ENCODE measurements around the gene STXBP6.

Gene STXBP6

GRCh38 chr14:24894583-24895242 is 155.2 kb downstream of the STXBP6 start:
- TF ChIP-seq CTCF (IDR thresholded peaks at IDR 0.05), result no peak

GRCh38 chr14:24892497-24893051 is 157.4 kb downstream of the STXBP6 start:
- TF ChIP-seq CTCF (IDR thresholded peaks at IDR 0.05), result no peak

GRCh38 chr14:24891987-24892496 is 157.9 kb downstream of the STXBP6 start:
- TF ChIP-seq CTCF (IDR thresholded peaks at IDR 0.05), result no peak

GRCh38 chr14:24890716-24891115 is 159.2 kb downstream of the STXBP6 start:
- no peak for TF ChIP-seq CTCF (IDR thresholded peaks at IDR 0.05)

- TF ChIP-seq CTCF (IDR thresholded peaks at IDR 0.05), result no peak
Observed at GRCh38 chr14:24889843-24890242, 160.1 kb downstream of the STXBP6 start.

- TF ChIP-seq CTCF (IDR thresholded peaks at IDR 0.05), result no peak
Observed at GRCh38 chr14:24888532-24888931, 161.4 kb downstream of the STXBP6 start.

GRCh38 chr14:24887623-24888304 is 162.2 kb downstream of the STXBP6 start:
- no peak for TF ChIP-seq CTCF (IDR thresholded peaks at IDR 0.05)

Data from LNCAP (cell line).